ENCODE data around the gene PITPNM3.
"Not testable (repeated sequence)": the region's sequence is repeated elsewhere in the genome, so short reads cannot be mapped to it uniquely, and the experiment has no call there.

Gene PITPNM3

GRCh38 chr17:6497496-6498221 lies 58.7 kb downstream of the PITPNM3 start:
- no peak for DNase-seq

DNA sequence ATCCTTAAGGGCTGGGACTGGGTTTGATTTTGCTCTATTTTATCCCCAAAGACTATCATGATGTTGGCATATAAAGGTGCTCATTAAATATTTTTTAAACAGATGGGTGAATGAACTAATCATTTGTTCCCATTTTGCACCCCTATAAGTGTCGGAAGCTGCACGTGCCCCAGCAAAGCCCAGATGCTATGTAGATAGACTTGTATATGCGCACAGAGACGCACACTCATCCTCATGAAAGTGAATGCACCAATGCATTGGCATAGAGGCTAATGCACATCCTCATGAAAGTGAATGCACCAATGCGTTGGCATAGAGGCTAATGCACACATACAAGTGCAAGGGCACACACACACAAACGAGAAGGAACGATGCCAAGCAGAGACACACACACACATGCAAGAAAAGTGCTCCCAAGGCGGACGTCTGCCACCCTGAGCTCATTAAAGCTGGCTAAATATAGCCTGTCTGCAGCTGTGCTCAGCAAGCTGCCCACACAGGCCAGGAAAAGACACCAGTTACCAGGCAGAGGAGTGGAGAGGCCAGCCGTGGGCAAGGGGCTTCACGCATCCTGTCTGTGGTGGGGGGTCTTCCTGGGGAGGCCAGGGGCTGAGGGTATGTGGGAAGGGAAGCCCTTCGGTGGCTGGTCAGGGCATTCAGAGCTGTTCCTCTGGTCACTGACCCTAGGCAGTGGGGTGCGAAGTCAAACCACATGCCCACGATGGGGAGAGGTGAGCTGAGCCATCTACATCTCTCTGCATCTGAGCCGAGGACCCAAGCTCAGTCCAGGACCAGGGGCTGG lies 59.5 kb downstream of the PITPNM3 start:
- DNase-seq = peak in 1 of 2 experiments; percentile 30

- DNase-seq = no peak
Measured at GRCh38 chr17:6496116-6496481, 60.3 kb downstream of the PITPNM3 start.

DNA sequence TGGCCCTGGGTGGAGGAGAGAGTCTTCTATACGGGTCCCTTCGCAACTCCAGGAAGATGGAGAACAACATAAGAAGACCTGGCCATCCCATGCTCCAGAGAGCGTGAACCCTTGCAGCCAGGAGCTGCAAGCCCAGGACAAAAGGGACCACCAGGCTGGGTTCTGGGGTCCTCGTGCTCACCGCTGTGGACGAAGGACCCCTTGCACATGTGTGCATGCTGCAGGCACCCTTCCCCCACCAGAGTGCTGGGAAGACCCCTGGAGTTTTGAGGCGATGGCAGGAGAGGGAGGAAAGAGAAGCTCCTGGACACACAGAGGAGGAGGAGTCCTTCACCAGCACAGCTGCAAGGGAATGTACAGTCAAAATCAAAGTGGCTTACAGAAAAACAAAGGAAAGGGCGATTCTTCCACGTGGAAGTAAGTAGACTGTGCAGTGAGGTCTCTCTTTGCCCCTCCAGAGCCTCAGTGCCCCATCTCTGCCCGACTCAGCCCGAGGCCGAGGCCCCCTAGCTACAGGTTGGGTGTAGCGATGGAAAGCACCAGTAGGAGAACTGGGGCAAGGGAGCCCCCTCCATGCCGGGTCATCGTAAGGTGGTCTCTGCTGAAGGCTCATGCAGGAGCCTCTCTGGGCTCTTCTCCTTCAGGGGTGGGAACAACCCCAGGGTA lies 60.8 kb downstream of the PITPNM3 start:
- no peak for DNase-seq

DNA sequence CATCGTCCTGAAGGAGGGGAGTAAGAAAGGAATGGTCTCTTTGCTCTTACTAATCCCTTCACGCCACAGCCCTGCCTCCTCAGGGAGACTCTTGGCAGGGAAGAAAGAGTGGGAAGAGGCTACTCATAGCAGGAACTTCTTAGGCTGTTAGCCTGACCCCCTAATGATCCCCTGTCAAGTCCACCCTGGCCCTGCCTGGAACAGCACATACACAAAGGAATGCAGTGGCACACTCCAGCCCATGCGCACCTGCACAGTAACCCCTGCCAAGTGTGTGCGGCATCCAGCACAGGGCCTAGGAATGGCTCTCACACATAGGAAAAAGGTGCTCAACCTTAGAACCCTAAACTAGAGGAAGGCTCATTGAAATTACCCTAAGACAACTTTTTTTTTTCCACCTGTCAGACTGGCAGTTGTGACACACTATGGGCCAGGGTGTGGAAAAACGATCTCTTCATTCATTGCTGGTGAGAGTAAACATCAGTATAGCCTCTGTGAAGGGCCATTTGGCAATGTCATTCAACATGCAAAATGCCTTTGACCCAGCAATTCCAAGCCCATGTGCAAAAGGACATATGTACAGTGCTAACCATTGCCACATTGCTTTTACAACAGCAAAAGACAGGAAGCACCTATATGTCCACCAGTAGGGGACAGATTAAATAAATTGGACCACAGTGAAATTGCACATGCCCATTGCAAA lies 62.0 kb downstream of the PITPNM3 start:
- no peak for DNase-seq

DNA sequence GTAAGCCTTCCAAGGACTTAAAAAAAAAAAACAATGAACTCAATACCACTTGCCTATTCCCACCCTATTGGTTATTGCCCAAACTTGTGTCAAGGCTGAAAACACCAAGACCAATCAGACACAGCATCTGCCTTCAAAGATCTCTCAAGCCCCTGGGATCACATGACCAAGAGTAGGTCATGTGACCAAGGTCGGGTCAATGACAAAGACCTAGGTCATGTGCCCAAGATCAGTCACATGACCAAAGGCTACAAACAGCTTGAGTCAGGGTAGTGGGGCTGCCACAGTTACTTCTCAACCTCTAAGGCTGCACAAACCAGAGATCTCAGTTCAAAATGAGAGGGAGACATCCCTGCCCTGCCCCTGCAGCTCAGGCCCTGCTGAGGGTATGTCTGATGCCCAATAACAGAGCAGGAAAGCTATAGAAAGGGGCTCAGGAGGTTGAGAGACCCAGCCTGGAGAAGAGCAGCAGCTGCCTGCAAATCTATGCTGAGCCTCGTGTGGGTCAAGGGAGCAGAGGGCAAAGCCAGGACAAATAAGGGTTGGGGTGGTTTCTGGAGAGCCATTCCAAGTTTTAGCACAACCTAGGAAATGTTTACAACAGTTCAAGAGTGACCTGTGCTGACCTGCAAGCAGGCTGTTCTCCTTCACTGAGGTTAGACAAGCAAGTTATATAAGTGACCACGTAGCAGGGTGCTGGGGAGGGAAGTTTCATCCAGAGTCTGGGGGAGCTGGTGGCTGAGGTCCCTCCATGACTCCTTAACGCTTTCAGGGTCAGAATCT lies 63.3 kb downstream of the PITPNM3 start:
- DNase-seq = no peak

GRCh38 chr17:6491071-6491700 lies 65.2 kb downstream of the PITPNM3 start:
- no peak for DNase-seq

DNA sequence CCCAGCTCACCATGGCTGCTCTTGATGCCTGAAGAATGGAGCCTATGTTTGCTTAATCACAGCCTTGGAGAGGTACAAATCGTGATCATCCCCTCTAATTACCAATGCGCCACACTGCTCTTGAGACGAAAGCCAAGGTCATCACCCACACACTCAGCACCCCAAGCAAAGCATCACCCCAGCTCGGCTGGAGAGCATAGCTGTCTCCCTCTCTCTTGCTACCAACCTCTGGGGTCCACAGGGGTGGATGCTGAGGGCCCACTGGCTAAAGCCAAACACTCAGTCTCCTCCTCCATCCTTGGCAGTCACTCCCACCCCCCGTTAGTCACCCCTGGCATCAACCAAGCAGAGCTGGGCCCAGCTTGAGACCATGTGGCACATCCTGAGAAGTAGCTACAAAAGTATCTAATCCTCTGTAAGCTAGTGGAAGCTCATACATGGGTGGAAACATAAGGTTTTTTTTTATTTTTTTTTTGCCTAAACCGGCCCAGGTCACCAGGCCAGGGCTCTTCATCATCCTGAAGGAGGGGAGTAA lies 67.3 kb downstream of the PITPNM3 start:
- DNase-seq = no peak

GRCh38 chr17:6488008-6488539 lies 68.3 kb downstream of the PITPNM3 start:
- DNase-seq = no peak

- DNase-seq = peak; percentile 54 to 71
Measured at GRCh38 chr17:6487251-6488007, 68.9 kb downstream of the PITPNM3 start.

GRCh38 chr17:6485646-6486412 lies 70.5 kb downstream of the PITPNM3 start:
- DNase-seq = no peak

DNA sequence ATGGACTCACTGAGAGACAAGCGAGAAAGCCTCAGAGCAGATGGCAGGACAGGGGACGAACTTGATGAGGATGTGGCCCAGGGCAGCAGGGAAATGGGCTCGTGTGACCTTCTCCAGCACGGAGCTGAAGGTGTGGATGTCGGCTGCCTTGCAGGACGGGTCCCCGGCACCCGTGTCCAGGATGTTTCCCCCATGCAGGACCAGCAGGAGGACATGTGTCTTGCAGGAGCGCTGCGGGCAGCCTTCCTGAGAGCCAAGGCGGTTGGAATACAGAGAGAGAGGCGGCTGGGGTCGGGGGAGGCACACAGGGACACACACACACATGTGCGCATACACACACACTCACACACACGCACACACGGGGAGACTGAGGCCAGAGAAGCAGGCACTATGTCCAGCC lies 72.8 kb downstream of the PITPNM3 start:
- no peak for DNase-seq

DNA sequence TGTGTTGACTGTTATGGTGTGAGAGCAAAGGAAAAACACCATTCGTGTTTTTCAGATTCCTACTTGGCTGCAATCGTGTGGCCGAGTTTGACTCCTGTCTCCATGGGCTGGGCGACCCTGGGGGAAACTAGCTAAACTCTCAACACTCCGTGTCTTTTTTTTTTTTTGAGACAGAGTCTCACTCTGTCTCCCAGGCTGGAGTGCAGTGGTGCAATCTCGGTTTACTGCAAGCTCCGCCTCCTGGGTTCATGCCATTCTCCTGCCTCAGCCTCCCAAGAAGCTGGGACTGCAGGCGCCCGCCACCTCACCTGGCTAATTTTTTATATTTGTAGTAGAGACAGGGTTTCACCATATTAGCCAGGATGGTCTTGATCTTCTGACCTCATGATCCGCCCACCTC lies 73.6 kb downstream of the PITPNM3 start:
- DNase-seq = not testable (repeated sequence)

- no peak for DNase-seq
Measured at GRCh38 chr17:6482105-6482455, 74.3 kb downstream of the PITPNM3 start.

- DNase-seq = no peak
Measured at GRCh38 chr17:6480303-6480675, 76.1 kb downstream of the PITPNM3 start.

GRCh38 chr17:6479622-6480302 lies 76.6 kb downstream of the PITPNM3 start:
- DNase-seq = peak in 1 of 2 experiments; percentile 32

GRCh38 chr17:6478486-6478885 lies 77.9 kb downstream of the PITPNM3 start:
- no peak for DNase-seq

GRCh38 chr17:6477831-6478383 lies 78.4 kb downstream of the PITPNM3 start:
- no peak for DNase-seq

GRCh38 chr17:6476810-6477179 lies 79.6 kb downstream of the PITPNM3 start:
- DNase-seq = no peak
